NCI-H774 (cell line): Measurements from ENCODE around the gene TMEM250.

ENCODE experiments used
- DNase-seq: peaks from one replicate; lab custom pipeline; 2025; lab: John Stamatoyannopoulos, UW

Gene TMEM250

GRCh38 chr9:136093995-136094881 lies 24.4 kb downstream of the TMEM250 start:
- no peak for DNase-seq

GRCh38 chr9:136093346-136093986 lies 25.2 kb downstream of the TMEM250 start:
- DNase-seq = no peak

GRCh38 chr9:136092741-136093140 lies 25.9 kb downstream of the TMEM250 start:
- DNase-seq = no peak

- no peak for DNase-seq
These were observed 26.4 kb downstream of the TMEM250 start for GRCh38 chr9:136092353-136092650.

GRCh38 chr9:136091582-136092352 lies 26.9 kb downstream of the TMEM250 start:
- no peak for DNase-seq

GRCh38 chr9:136090768-136091581 lies 27.7 kb downstream of the TMEM250 start:
- no peak for DNase-seq

GRCh38 chr9:136090056-136090735 lies 28.5 kb downstream of the TMEM250 start:
- no peak for DNase-seq

- no peak for DNase-seq
These were observed 29.0 kb downstream of the TMEM250 start for GRCh38 chr9:136089697-136090045.

GRCh38 chr9:136088939-136089696 lies 29.6 kb downstream of the TMEM250 start:
- DNase-seq = no peak

- no peak for DNase-seq
These were observed 30.2 kb downstream of the TMEM250 start for GRCh38 chr9:136088481-136088938.

- DNase-seq = no peak
These were observed 30.8 kb downstream of the TMEM250 start for GRCh38 chr9:136087741-136088480.

GRCh38 chr9:136086951-136087740 lies 31.5 kb downstream of the TMEM250 start:
- no peak for DNase-seq

GRCh38 chr9:136086213-136086881 lies 32.3 kb downstream of the TMEM250 start:
- no peak for DNase-seq

- no peak for DNase-seq
These were observed 32.9 kb downstream of the TMEM250 start for GRCh38 chr9:136085815-136086212.

GRCh38 chr9:136084063-136084944 lies 34.4 kb downstream of the TMEM250 start:
- no peak for DNase-seq

- DNase-seq = no peak
These were observed 35.1 kb downstream of the TMEM250 start for GRCh38 chr9:136083558-136084062.
